DMS114 treated with DMSO at 0.1 percent for 48 hours (cell line): ENCODE measurements around the gene KCNJ1.

Source experiments
- DNase-seq: peaks from one replicate; lab custom pipeline; 2025; ENCODE audit not compliant: unreplicated experiment; lab: John Stamatoyannopoulos, UW

Gene KCNJ1

GRCh38 chr11:128824191-128825049, 42.7 kb downstream of the KCNJ1 start:
- DNase-seq, result no peak

GRCh38 chr11:128823753-128824152, 43.3 kb downstream of the KCNJ1 start:
- DNase-seq, result no peak

GRCh38 chr11:128822130-128822529, 45.0 kb downstream of the KCNJ1 start:
- no peak for DNase-seq

- no peak for DNase-seq
These were observed 45.5 kb downstream of the KCNJ1 start for GRCh38 chr11:128821556-128821955.

DNA sequence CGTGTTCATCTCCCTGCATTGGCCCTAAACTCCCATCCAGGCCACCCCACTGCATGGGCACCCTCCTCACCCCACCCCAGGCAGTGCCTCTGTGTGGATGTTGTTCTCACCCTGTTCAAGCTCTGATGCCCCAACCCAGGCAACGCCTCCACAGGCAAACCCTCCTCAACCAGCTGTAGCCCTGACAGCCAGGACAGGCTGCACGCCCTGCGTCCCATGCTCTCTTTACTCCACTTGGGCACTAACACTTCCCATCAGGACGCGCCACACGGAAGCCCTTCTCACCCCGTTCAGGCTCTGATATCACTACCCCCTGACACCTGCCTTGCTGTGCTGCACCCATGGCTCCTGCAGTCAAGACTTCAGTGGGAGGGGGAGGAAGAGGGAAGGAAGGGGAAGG, 47.9 kb downstream of the KCNJ1 start:
- DNase-seq, result no peak

DNA sequence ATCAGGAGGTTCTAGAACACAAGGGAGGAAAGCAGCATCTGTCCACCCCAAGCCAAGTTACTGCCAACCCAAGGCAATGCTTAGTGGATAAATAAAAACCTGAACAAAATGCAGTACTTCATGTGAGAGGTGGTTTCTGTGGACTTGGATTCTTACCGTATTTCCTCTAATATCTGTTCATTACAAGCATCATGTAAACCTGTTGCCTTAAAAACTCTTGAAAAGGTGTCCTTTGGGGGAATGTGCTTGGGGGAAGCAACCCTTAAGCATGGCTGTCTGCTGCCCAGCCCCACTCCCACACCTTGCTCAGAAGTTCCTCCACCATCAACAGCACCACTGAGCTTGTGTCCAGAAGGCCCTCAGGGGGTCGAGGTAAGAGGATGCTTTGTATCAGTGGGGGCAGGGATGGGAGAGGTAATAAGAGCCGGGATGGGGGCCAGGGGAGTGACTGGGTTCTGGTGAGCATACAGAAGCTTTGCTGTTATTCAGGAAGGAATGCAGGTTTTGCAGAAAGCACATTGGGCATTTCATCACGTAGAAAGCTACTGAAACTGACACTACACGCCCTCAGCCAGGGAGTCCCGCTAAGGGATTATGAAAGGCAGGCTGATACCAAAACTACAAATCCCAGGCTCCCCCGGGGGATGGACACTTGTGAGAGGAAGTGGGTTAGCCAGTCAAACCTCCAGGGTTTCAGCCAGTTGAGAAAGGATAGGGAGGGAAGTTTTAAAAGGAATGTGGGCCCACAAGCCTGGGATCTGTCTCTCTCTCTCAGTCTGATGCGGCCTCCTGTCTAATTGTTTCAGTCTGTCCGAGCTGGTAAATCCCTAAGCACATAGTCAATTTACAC, 52.0 kb downstream of the KCNJ1 start:
- DNase-seq, result no peak

DNA sequence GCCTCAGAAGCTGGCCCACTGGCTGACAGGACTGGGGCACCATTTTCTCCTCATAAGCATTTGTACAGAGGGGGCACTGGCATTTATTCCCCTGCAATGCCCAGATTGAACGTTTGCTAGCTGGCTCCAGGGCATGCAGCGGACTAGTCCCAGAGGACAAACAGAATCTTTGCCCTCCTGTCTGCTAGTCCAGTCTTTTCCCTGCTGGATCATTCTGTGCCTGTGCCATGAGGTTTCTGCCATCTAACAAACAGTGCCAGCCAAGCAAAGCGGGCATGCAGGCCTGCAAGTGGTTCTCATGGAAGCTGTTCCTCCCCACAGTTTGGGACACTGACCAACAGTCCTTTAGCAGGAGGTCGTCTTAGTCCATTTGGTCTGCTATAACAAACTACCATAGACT, 53.4 kb downstream of the KCNJ1 start:
- no peak for DNase-seq

GRCh38 chr11:128810784-128811514, 56.1 kb downstream of the KCNJ1 start:
- DNase-seq, result no peak

DNA sequence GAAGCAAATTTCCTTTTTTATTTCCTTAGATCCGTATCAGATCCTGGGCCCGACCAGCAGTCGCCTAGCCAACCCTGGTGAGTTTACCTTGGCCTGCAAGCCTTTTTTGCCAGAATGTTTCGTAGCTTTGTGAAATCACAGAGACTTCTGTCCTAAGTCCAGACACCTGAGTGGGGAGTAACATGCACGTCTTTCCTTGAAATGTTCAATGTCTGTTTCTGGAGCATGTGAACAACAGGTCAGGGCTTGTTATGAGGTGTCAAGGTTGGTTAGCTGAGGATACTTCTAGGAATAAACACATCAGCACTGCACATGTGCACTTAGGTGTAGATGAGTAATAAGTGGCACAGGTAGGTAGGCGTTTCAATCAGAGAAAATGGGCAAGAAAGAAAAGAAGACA, 58.0 kb downstream of the KCNJ1 start:
- DNase-seq, result no peak

DNA sequence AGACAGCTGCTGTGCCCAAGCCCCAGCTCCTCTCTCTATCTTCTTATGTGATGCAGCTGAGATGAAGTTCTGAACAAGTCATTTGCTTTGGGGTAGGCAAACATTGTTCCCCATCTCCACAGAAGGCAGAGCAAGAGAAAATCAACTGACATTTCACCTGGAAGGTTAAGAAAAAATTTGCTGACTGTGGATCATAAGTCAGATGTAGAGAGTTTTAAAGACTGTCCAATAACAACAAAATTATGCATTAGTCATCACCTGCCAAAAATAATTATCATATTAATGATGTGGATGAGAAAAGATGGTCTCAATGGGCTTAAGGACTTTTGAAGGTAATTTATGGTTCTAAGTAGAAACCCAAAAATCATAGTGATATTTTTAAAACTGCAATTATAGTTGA, 59.2 kb downstream of the KCNJ1 start:
- no peak for DNase-seq

DNA sequence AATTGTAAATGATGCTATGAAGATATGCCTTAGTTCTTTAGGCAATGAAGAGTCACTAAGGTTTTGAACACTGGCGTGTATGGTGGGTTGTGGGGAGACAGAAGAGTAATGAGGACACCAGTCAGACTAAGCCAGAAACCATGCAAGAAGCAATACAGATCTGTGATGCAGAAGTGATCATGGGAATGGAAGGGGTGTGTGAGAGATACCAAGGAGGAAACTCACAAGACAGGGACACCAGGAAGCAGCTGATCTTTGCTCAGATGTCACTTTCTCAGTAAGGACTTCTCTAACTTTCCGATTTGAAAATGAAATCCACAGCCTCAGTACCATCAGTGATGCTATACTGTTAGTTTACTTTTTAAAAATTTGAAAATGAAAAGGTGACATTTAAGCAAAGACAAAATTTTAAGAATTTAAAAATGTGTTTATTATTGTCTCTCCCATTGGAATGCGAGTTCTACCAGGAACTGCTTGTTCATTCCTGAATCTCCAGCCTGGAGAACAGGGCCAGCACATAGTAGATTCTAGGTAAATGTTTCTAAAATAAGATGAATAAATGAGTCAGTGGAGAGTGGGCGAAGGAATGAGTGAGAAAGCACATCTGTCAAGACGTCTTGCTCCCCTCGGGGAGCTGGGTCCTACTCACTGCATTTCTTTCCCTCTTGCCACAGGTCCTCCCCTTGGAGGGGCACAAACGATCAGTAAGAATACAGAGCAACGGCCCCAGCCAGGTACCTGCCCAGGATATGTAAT, 60.4 kb downstream of the KCNJ1 start:
- no peak for DNase-seq

GRCh38 chr11:128804481-128804880, 62.6 kb downstream of the KCNJ1 start:
- DNase-seq, result no peak

DNA sequence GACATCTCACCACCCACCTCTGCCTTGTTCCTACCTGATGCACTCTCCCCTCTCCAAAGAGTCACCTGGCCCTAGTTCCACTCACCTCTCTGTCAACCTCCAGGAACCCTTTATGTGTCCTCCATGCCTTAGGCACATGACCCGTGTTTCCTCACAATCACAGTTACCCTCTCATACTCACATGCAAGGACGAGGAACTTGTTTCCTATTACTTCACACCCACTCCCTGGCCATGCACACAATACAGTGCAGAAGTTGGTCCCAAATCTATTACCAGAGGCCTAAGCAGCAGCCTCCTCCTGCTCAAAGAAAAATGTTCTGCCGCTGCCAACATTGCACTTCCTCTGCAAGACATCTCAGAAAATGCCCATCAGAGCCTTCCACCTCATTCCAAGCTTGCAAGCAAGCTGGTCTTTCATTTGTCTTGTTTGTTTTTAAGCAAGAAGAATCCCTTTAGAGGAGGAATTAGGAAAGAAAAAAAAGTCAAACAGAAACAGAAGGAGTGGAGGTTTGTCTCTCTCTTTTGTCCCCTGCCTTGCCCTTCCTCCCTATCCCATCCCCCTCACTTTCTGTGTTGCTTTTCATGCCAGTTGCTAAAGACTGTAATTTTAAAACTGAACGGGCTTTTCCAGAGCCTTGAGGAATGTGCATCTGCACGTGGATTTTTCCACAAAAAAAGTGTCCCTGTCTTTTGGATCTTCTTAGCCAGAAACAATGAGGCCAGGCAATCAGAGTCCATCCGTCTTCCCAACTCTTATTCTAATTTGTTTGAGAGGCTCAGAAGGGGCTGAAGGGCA, 63.4 kb downstream of the KCNJ1 start:
- no peak for DNase-seq

DNA sequence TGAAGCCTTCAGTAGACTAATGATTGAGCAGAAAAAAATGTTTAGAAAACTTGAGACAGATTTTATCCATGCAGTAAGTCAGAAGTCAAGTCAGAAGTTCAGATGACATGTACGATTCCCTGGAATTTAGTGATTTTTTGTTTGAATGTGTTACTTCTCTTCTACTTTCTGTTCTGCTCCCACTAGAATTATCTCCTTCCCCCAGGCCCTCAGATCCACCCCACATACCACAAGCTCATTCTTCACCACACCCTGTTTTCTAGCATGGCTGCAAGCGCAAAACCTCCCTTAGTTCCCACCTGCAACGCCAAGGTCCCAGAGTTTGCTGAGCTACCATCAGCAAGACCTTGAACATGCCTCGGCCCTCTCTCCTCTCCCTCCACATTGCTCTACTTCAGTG, 64.1 kb downstream of the KCNJ1 start:
- DNase-seq, result no peak

GRCh38 chr11:128802358-128802981, 64.6 kb downstream of the KCNJ1 start:
- DNase-seq, result no peak

DNA sequence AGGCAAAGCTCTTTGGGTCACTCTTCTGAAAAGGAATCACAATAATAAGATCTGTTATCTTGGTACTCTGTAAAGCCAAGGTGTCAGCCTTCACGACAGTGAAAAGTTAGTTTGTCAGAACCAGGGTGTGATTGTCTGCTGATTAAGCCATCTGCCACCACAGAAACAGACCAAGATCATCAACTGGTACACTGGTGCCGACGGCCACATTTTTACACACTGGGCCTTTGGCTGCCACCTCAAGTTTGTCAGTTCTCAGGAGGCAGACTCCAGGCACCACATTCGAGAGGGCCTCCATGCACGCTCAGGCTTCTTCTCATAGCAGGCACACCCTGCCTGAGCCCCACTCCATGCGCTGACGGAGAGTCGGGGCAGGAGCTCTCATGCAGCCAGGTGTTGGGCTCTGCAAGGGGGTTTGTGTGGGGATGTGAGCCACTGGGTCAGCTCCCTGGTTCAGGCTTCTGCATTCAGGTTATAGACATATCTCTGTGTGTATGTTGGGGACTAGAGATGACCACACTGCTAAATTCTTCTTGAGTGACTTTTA, 66.2 kb downstream of the KCNJ1 start:
- no peak for DNase-seq

DNA sequence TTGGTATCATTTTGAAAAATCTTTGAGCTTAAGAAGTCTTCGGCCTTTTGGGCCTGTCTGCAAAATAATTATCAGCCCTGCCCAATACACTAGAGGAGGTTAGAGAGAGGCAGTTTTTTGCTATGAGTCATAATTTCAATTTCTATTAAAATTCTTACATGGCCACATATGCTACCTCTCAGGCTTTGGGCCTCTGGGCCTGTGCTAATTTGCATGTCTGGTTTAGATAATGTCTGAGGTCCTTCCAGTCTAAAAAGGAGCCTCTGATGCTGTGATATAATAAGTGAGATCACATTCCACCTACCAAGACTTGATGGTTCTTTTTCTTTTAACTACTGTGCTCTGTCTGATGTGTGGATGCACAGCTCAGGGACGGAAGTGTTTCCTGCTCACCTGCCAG, 70.8 kb downstream of the KCNJ1 start:
- no peak for DNase-seq

- no peak for DNase-seq
These were observed 76.9 kb downstream of the KCNJ1 start for GRCh38 chr11:128790196-128790595.

DNA sequence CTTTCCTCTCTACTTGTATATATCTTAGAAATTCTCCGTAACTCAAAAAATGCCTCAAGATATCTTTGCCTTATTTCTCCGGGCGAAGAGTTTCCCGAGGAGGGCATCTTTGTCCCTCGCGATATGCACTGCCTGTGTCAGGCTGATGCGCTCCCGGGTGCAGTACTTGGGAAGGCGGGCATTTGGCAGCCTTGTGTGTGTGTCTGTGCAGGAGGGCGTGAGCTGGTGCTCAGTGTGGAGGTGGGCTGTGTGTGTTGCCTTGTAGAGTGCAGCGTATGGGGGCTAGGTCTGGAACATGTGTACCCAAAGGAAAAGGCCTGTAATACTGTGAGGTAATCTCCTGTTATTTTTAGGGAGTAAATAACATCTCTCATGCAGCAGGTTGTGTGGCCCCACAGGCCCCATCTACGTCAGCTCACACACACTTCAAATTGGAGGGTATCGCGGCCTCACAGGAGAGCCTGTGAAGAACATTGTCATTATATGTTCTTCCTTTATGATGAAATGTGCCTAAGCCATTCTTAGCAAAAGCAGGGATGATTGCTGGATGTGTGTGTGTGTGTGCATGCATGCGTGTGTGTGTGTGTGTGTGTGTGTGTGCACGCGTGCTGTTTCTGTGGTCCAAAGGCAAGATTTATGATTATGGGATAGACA, 77.5 kb downstream of the KCNJ1 start:
- DNase-seq, result no peak
